ENCODE measurements around the gene NPLOC4. TPM values are rescaled to one million over a fixed set of nuclear protein-coding genes. Genes with fewer than 3 reads are reported as not detected.

The NPLOC4 gene
- total RNA-seq, 1 donor from 2014 or later = 86.9 TPM

DNA sequence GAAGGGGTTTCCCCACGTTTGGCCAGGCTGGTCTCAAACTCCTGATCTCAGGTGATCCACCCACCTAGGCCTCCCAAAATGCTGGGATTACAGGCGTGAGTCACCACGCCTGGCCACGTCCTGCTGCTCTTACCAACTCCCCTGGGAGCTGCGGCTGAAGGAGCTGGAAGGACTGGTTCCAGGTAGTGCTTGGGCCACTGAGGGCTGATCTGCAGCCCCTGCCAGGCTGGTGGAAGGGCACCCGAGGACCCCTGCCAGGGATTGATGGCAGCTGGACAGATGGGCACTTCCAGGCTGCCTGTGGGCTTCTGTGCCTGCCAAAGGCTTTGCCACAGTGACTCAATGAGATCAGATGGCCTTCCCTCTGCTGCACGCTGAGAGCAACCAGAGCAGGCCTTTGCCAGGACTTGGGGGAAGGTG, 27.1 kb upstream of the NPLOC4 start:
- DNase-seq (ENCODE audit: low spot score) = no peak

DNA sequence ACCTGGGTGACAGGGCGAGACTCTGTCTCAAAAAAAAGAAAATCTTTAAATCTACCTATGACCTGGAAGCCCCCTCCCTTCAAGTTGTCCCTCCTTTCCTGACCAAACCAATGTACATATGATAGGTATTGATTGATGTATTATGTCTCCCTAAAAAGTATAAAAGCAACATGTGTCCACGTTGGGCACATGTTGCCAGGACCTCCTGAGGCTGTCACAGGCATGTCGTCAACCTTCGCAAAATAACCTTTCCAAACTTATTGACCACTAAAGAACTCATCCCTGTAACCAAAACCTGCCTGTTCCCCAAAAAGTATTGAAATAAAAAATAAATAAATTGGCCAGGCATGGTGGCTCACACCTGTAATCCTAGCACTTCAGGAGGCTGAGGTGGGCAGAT, 25.1 kb upstream of the NPLOC4 start:
- no peak for DNase-seq (ENCODE audit: low spot score)

DNA sequence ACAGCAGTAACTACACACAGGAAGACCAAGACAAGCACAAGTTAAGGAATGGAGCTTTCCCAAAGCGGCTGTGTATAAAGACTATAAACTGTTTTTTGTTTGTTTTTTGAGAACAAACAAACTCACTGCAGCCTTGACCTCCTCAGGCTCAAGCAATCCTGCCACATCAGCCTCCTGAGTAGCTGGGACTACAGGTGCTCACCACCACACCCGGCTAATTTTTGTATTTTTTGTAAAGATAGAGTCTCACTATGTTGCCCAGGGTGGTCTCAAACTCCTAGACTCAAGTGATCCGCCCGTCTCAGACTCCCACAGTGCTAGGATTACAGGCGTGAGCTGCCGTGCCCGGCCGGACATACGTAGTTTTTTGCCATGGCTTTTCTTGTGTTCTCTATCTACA, 23.5 kb upstream of the NPLOC4 start:
- no peak for DNase-seq (ENCODE audit: low spot score)

DNA sequence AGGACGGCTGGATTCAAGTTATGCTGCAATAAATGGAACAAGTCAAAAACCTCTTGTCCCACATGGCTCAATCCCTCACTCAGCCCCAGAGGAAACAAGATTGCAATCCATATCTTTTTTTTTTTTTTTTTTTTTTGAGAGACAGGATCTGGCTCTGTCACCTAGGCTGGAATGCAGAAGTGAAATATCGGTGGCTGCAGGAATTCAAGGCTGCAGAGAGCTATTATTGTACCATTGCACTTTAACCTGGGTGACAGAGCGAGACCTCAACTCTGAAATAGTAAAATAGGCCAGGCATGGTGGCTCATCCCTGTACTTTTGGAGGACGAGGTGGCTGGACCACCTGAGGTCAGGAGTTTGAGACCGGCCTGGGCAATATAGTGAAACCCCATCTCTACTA, 22.1 kb upstream of the NPLOC4 start:
- DNase-seq (ENCODE audit: low spot score) = no peak

- no peak for DNase-seq (ENCODE audit: low spot score)
Observed at GRCh38 chr17:81656835-81657234, 19.9 kb upstream of the NPLOC4 start.

DNA sequence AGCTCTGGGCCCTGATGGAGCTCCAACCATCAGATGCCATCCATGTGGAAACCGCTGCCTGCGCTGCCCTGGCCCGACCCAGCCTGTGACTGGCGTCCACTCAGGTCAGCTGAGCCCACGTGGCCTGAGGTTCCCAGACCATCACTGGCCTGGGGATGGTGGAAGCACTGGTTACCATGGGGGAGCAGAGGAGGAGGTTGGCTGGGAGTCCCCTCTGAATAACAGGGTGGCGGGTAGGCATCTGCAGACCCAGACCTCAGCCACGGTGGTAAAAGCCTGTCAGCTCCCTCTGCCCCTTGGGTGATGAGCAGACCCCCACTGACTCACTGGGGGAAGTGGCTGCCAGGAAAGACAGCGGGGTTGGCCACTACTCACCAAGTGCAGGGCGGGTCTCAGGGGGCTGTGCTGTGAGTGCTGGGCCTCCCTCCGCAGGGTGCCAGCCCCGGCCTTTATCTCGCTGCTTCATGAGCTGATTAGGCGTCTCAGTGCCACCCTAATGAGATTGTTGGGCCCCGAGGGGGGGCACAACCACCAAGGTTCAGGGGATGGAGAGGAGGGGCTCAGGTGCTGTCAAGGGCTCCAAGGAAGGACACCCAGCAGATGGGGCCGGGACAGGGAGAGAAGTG, 19.3 kb upstream of the NPLOC4 start, which contains the start of gene PDE6G:
TSS of gene PDE6G (minus strand) at position 425 of the 626 bp plus-strand sequence. CDS start 3,237 bp downstream, outside the sequence.
- no peak for DNase-seq (ENCODE audit: low spot score)

- DNase-seq (ENCODE audit: low spot score) = no peak
Observed at GRCh38 chr17:81655378-81656117, 18.6 kb upstream of the NPLOC4 start.

DNA sequence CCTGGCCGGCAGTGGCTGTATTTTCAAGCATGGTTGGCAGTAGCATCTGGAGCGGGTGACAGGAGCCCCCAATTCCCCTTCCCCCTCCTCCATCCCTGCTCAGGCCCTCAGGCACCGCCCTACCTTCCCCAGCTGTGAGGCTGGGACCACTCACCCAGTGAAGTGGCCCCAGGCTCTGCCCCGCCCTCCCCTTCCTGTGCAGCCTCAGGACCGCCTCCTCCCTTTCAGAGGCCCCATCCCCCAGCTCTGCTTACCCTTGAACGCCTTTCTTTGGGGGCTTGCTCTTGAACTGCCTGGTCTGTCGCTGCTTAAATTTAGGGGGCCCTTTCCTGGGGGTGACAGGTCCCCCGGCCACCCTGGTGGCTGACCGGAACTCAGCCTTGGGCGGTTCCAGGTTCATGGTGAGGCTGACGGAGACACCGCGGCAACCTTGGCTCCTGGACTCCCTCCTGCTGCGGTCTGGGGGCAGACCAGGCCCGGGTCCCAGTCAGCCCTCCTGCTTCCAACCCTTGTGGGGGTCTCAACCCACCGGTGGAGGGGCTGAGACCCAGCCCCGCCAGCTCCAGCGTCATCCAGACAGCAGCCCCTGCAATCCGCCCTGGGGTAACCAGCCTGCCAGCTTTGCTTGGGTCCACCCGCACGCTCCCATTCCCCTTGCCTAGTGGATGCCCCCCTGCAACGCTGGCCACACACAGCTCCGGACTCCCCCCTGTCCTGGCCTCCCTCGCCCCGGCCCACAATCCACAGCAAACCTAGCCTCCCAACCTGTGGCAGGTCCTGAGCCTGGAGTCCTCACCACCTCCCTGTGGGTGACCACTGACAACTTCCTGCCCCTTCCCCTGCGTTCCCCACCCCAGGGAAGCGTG, 16.2 kb upstream of the NPLOC4 start:
- no peak for DNase-seq (ENCODE audit: low spot score)

- DNase-seq (ENCODE audit: low spot score) = peak; percentile 13
Observed at GRCh38 chr17:81651692-81652091, 14.8 kb upstream of the NPLOC4 start.

GRCh38 chr17:81650951-81651350, 14.0 kb upstream of the NPLOC4 start:
- no peak for DNase-seq (ENCODE audit: low spot score)

DNA sequence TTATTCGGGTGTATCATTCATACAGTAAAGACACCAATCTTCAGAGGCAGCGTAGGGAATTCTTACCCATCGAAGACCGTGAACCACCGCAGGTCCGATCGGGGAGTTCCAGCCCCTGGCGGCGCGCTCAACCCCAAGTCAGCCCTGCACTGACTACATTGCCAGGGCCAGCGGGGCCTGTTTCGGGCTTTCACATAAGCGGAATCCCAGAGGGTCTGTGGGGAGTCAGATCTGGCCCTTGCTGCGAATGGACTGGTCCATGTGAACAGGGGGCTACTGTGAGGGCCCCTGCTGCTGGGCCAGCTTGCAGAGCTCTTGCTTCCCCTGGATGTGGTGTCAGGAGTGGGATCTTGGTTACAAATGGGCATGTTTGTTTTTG, 11.8 kb upstream of the NPLOC4 start:
- no peak for DNase-seq (ENCODE audit: low spot score)

GRCh38 chr17:81648013-81648706, 11.2 kb upstream of the NPLOC4 start:
- DNase-seq (ENCODE audit: low spot score) = no peak

DNA sequence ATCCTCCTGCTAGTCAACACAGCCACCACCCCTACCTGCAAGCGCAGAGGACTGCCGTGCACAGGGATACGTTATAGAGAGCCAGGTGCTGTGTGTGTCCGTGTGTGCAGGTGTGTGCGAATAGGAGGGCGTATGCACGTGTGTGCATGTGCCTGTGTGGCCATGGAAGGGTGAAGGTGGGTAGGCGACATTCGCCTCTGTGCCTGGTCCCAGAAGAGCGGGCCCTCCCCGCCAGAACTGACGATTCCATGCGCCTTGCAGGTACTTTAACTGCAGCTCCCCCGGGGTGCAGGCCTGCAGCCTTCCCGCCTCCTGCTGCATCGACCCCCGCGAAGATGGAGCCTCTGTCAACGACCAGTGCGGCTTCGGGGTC, 10.7 kb upstream of the NPLOC4 start:
- DNase-seq (ENCODE audit: low spot score) = no peak

DNA sequence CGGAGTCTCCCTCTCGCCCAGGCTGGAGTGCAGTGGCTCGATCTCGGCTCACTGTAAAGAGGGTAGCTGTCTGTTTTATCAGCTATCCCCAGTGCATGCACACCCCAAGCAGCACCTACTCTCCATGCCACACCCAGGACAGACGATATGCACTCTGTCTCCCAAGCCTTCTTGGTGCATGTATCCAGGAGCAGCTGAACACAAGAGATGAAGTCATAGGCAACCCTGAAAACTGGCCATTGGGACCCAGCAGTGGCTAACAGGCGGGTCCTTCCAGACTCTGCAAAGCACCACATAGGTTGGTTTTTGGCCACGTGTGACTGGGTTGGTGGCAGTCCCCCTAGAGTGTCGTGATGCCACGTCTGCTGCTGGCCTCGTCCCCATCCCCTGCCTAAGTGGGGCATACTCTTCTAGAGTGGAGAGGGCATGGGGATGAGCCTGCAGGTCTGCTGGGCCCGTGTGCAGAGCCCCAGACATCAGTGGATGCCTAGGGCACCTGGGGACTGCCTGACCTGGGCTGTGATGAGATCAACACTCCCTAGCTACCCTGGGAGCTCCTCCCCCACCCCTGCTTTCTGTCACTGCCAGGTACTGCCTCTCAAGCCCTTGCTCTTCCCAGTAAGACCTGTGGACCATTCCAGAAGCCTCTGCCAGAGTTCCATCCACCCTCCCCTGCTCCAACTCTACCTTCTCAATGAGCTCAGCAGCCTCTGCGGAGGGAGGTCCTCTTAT, 10.1 kb upstream of the NPLOC4 start:
- DNase-seq (ENCODE audit: low spot score) = no peak

DNA sequence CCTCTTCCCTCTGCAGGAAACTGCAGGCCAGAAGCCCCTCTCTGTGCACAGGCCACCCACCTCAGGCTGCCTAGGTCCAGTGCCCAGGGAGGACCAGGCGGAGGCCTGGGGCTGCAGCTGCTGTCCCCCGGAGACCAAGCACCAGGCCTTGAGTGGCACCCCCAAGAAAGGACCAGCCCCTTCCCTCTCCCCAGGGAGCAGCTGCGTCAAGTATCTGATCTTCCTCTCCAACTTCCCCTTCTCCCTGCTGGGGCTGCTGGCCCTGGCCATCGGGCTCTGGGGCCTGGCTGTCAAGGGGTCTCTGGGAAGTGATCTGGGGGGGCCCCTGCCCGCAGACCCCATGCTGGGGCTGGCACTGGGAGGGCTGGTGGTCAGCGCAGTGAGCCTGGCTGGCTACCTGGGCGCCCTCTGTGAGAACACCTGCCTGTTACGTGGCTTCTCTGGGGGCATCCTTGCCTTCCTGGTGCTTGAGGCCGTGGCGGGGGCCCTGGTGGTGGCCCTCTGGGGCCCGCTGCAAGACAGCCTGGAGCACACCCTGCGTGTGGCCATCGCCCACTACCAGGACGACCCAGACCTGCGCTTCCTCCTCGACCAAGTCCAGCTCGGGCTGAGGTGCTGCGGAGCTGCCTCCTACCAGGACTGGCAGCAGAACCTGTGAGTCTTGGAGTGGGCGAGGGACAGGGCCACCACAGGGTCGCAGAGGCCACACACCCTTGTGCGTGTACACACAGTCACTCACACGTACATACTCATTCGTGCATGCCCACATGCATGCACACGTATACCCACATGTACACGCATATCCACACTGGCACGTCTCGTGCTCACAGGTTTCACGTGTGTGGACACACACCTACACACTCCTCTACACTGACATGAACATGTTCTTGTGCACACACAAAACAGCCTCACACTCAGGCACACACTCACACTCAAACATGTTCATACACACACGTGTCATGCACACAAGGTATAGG, 8.4 kb upstream of the NPLOC4 start:
- DNase-seq (ENCODE audit: low spot score) = no peak

DNA sequence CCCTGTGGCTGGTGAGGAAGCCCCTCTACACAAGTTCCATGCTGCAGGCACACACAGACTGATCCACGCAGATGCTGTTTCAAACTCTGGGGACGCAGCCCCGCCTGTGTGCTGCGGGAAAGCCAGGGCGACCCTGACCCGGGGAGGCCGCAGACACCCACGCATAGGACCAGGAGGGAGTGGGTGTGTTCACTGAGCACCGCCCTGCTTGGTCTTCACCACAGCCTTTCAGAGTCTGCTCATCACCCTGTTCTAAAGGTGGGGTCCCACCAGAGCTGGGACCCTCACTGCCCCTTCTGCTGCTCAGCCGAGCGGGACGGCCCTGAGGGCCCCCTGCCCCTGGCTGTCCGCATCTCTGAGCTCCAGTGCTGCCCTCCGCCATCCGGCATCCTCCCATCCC, 7.6 kb upstream of the NPLOC4 start:
- DNase-seq (ENCODE audit: low spot score) = no peak

DNA sequence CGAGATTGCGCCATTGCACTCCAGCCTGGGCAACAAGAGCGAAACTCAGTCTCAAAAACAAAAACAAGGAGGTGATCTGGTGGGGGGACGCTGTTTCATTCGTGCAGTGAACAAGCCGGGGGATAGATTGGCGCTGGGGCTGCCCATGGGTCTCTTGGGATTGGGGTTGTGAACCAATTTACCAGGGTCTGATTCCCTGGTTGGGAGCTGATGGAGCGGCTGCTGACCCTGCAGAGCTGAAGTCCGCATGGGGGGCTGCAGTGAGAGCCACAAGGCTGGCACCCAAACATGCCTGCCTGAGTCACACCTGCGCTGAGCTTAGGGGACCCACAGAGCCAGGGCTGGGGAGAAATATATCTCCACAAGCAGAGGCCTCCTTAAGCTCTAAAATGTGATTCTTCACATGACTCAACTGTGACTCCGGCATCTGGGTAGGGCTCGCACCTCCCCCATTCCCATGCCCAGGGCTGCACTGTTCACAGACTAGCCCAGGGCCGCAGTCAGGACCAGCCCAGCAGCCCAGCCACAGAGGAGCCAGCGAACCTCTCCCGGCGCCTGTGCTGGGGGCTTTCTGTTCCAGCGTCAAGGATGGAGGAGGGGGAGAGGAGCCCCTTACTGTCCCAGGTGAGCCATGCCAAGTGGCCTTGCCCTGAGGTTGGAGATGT, 5.0 kb upstream of the NPLOC4 start:
- no peak for DNase-seq (ENCODE audit: low spot score)

GRCh38 chr17:81640011-81640410, 3.1 kb upstream of the NPLOC4 start:
- no peak for DNase-seq (ENCODE audit: low spot score)

DNA sequence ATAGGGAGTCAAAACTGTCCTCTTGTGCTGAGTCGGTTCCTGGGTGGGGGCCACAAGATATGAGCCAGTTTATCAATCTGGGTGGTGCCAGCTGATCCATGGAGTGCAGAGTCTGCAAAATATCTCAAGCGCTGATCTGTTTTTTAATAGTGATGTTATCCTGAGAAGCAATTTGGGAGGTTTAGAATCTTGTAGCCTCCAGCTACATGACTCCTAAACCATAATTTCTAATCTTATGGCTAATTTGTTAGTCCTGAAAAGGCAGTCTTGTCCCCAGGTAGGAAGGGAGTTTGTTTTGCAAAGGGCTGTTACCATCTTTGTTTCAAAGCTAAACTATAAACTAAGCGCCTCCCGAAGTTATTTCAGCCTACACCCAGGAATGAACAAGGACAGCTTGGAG, 1.8 kb upstream of the NPLOC4 start:
- DNase-seq (ENCODE audit: low spot score) = no peak

Data from umbilical cord (tissue), 2 donors.